ENCODE measurements around the gene FGF8.

DNA sequence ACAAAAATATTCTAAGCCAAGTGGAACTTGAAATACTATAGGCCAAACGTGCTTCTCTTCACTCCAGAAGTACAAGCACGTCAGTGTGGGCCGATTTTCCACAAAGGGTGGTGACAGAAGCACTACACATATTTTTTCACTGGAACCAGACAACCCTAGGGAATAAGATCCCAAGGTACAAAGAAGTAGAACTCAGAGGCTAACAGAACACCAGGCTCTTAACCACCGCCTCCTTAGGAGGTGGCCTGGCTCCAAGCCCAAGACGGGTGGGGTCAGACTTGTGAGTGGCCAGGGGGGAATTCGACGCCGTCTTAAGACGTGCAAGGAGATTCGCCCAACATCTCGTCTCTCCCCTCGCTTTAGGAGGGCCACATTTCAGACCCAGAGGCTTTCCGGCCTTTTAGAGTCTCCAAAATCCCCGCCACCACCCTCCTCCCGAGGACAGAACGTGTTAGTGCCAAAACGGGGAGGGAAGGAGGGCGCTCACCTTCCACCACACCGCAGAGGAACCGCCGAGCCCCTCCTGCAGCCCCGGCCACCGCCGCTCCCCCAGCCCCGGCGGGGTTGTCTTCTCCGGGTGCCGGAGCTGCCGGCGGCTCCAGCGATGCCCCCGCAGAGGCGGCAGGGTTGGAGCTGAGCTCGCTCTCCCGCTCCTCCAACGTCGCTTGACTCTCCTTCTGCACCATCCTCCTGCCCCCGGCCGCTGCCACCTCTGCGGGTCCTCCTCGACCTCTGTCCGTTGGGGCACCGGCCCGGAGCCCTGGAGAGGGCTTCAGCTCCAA, 41.6 kb upstream of the FGF8 start:
- no peak for TF ChIP-seq POLR2A (IDR thresholded peaks at IDR 0.05; ENCODE audit: low read length)
- no peak for TF ChIP-seq GATA1 (IDR thresholded peaks at IDR 0.05; ENCODE audit: low read depth, low read length)

Data from erythroblast (primary cell).